Activated naive CD4-positive, alpha-beta T cell treated with anti-CD3 and anti-CD28 coated beads, Interleukin-2, amount 50 U/mL, for 24 hours (primary cell): ENCODE measurements around the gene LRRC53.

Experiments used
- H3K27ac Mint-ChIP-seq: one replicate; pipeline ENCODE4 v1.8.0; 2021; ENCODE audit warnings: mild to moderate bottlenecking, mixed read lengths
- H3K27me3 Mint-ChIP-seq: one replicate; pipeline ENCODE4 v1.8.0; 2021; ENCODE audit warnings: mixed read lengths
- H3K36me3 Mint-ChIP-seq: one replicate; pipeline ENCODE4 v1.8.0; 2021; ENCODE audit warnings: mixed read lengths
- H3K4me1 Mint-ChIP-seq: one replicate; pipeline ENCODE4 v1.8.0; 2021; ENCODE audit warnings: mixed read lengths
- H3K4me3 Mint-ChIP-seq: one replicate; pipeline ENCODE4 v1.8.0; 2021; ENCODE audit warnings: mild to moderate bottlenecking, mixed read lengths
- H3K9me3 Mint-ChIP-seq: one replicate; pipeline ENCODE4 v1.8.0; 2021; ENCODE audit warnings: mixed read lengths

LRRC53 gene

DNA sequence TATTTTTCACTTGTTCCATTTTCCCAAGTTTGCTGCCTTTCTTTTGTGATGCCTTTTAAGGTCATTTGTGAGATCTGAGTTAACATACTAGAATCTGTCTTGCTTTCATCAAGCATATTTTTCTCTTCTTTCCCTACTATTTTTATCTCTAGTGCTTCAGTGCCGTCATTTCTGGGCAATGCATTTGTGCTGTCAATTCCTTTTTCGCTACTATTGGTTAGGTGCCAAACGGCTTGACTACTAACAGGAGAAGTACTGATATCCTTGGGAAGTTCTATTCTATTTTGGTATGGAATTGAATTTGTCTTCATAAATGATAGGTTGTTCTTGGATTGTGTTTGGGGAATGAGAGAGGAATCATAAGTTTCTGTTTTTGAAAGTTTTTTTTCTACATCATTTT lies 42.2 kb downstream of the LRRC53 start:
- H3K9me3 Mint-ChIP-seq, result no peaks in the 10 kb centered on the region
- no peak overlapping the region for H3K27ac Mint-ChIP-seq
- H3K4me1 Mint-ChIP-seq, result no peaks in the 10 kb centered on the region
- H3K36me3 Mint-ChIP-seq, result no peaks in the 10 kb centered on the region
- H3K27me3 Mint-ChIP-seq, result no peaks in the 10 kb centered on the region
- H3K4me3 Mint-ChIP-seq, result no peak overlapping the region

DNA sequence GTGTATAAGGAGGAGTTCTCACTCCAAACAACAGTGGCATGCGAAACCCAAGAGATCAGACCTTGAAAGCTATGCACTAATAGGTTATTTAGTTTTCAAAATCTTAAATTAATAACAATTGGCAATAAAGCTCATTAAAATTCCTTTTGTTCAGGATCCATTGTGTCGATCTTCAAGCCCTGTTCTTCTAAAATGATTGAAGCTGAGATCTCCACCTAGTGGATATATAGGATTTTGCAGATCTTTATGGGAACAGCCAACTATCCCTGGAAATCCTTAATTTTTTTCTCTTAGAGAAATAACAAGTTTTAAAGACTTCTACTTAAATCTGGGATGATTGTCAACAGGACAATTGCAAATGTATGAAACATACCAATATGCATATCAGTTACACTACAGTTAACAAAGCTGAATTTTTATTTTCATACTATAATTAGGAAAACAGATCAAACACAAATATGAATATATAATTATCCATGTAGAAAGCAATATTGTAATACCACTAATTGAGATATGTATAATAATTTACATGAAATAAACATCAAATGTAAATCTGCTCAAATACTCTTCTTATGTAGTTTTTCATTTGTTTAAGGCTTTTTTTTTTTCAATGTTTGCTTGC lies 43.3 kb downstream of the LRRC53 start:
- Mint-ChIP-seq H3K27ac (no peak overlapping the region), H3K36me3 (no peaks in the 10 kb centered on the region), H3K27me3 (no peaks in the 10 kb centered on the region), H3K4me3 (no peak overlapping the region), H3K9me3 (no peaks in the 10 kb centered on the region), H3K4me1 (no peaks in the 10 kb centered on the region)

DNA sequence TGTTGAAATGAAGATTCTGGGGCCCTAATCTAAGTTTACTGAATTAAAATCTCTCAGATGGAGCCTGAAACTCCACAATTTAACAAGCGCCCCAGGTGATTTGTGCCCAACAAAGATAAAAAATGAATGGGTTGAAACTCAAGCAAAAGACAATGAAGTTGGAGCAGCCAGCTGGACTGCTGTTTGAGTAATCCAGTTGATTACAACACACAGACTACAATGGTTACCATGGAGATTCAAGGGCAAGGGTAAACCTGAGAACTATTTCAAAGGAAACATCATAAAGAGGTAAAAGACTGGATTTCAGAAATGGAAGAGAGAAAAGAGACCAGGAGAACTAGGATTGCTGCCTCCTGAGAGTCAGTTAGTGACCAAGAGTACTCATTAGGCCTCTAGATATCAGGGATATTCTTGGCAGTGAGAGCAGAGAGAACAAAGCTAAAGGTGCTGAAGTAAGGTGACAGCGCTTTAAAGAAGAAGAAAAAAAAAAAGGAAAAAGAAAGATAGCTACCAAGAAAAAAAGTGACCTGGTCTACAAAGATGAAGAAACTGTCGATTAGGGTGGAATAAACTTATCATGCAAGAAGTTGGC lies 44.5 kb downstream of the LRRC53 start:
- no peaks in the 10 kb centered on the region for H3K36me3 Mint-ChIP-seq
- H3K27ac Mint-ChIP-seq, result no peak overlapping the region
- no peak overlapping the region for H3K4me3 Mint-ChIP-seq
- no peaks in the 10 kb centered on the region for H3K4me1 Mint-ChIP-seq
- no peaks in the 10 kb centered on the region for H3K27me3 Mint-ChIP-seq
- H3K9me3 Mint-ChIP-seq, result no peaks in the 10 kb centered on the region

DNA sequence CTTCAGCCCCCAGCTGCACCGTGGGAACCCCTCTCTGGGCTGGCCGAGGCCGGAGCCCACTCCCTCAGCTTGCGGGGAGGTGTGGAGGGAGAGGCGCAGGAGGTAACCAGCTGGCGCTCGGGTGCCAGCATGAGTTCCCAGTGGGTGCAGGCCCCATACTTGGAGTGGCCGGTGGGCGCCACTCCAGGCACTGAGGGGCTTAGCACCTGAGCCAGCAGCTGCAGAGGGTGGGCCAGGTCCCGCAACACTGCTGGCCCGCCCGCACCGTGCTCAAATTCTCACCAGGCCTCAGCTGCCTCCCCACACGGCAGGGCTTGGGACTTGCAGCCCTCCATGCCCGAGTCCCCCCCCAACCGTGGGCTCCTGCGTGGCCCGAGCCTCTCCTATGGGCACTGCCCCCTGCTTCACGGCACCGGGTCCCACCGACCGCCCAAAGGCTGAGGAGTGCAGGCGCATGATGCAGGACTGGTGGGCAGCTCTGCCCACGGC lies 47.2 kb downstream of the LRRC53 start:
- Mint-ChIP-seq H3K4me3 (no peak overlapping the region), H3K9me3 (no peaks in the 10 kb centered on the region), H3K4me1 (no peaks in the 10 kb centered on the region), H3K27ac (no peak overlapping the region), H3K36me3 (no peaks in the 10 kb centered on the region), H3K27me3 (no peaks in the 10 kb centered on the region)

DNA sequence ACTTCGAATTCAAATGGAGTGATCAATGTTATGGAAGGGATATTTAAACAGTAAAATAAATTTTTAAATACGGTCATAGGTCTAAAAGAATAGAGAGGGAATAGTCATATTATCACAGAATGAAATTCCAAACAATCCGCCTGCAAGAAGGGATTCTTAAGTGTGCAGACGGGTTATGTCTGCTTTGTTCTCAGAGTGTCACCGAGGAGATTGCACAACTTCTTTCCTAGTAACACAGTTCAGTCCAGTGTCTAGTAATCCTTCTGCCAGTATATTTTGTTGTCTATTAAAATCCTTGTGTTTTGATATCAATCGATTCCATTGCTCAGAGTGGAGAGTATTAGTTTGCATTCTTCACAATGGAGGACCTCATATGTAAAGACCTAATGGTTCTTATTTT lies 48.4 kb downstream of the LRRC53 start:
- Mint-ChIP-seq H3K36me3 (no peaks in the 10 kb centered on the region), H3K27me3 (no peaks in the 10 kb centered on the region), H3K9me3 (peaks cover 5% of the 10 kb centered on the region), H3K27ac (no peak overlapping the region), H3K4me3 (no peak overlapping the region), H3K4me1 (no peaks in the 10 kb centered on the region)

DNA sequence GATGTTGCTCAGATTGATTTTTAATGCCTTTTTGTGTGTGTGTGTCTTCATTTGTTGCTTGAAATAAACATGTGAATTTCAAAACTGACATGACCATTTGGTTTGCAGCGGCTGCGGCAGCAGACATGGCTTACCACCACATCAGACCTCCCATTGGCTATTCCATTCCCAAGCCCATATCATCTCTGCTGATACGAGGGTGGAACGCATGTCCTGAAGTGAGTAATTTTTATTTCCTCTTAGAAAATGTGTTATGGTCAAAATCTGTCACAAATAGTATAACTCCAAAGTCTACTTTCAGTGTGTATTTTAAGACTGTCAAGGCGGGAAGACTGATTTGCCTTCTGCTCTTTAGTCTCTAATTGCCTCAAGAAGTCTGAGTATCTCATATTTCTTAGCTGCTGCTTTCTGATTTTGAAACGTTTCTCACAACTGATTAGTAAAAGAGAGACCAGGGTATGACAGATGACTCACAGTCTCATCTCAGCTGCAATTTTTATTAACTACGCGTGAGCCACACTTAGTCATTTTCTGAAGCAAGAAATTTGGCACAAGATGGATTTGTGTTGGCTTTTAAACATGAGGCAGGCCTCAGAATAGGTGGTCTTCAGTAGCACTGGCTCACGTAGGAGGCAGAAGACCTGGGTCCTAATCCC lies 49.0 kb downstream of the LRRC53 start:
- H3K4me3 Mint-ChIP-seq, result no peak overlapping the region
- no peak overlapping the region for H3K27ac Mint-ChIP-seq
- H3K36me3 Mint-ChIP-seq, result no peaks in the 10 kb centered on the region
- H3K27me3 Mint-ChIP-seq, result no peaks in the 10 kb centered on the region
- no peaks in the 10 kb centered on the region for H3K4me1 Mint-ChIP-seq
- H3K9me3 Mint-ChIP-seq, result peaks cover 5% of the 10 kb centered on the region

- Mint-ChIP-seq H3K9me3 (peaks cover 5% of the 10 kb centered on the region), H3K4me1 (no peaks in the 10 kb centered on the region), H3K4me3 (no peak overlapping the region), H3K27me3 (no peaks in the 10 kb centered on the region), H3K27ac (no peak overlapping the region), H3K36me3 (no peaks in the 10 kb centered on the region)
Observed at GRCh38 chr1:74457253-74457652, 55.2 kb downstream of the LRRC53 start.

GRCh38 chr1:74455390-74455789 lies 57.0 kb downstream of the LRRC53 start:
- H3K9me3 Mint-ChIP-seq, result peaks cover 14% of the 10 kb centered on the region

DNA sequence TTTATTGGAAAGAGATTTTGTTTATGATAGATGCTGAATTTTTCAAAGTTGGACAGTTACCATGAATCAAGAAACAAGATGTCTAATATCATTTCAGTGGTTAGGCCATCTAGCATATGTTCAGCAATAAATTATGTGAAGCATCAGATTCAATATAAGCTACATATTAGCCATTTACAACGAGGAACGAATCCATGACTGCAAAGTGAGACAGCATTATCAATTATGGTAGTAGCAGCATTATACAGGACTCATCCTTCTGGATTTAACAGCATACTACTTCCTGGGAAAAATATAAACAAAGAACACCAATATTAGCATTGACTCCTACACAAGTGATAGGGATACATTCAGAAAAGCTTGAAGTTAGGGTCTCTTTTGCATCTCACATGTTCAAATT lies 59.1 kb downstream of the LRRC53 start:
- Mint-ChIP-seq H3K27me3 (no peaks in the 10 kb centered on the region), H3K4me1 (no peaks in the 10 kb centered on the region), H3K4me3 (no peak overlapping the region), H3K36me3 (no peaks in the 10 kb centered on the region), H3K9me3 (peaks cover 9% of the 10 kb centered on the region), H3K27ac (no peak overlapping the region)

More at GRCh38 chr1:74455390-74455789, 57.0 kb downstream of the LRRC53 start:
- no peaks in the 10 kb centered on the region for H3K27me3 Mint-ChIP-seq
- no peak overlapping the region for H3K4me3 Mint-ChIP-seq
- H3K36me3 Mint-ChIP-seq, result no peaks in the 10 kb centered on the region
- H3K27ac Mint-ChIP-seq, result no peak overlapping the region
- no peaks in the 10 kb centered on the region for H3K4me1 Mint-ChIP-seq

DNA sequence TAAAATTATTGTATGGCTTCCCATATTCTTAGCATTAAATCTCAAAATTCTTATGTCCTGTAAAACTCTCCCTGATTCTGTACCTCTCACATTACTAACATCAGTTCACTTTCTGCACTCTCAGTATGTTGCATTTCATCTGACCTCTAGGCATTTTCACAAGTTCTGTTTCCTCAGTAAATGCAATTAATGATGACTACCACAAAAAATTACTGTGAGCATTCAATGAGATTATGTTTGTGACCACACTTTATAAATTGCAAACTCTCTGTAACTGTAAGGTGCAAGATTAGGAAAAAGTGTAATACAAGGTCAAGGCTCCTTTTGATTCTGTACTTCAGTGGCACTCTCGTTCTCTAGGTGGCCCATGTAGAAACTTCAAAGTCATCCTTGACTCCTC lies 60.4 kb downstream of the LRRC53 start:
- Mint-ChIP-seq H3K36me3 (no peaks in the 10 kb centered on the region), H3K4me1 (no peaks in the 10 kb centered on the region), H3K4me3 (no peak overlapping the region), H3K27ac (no peak overlapping the region), H3K27me3 (no peaks in the 10 kb centered on the region), H3K9me3 (peaks cover 9% of the 10 kb centered on the region)

DNA sequence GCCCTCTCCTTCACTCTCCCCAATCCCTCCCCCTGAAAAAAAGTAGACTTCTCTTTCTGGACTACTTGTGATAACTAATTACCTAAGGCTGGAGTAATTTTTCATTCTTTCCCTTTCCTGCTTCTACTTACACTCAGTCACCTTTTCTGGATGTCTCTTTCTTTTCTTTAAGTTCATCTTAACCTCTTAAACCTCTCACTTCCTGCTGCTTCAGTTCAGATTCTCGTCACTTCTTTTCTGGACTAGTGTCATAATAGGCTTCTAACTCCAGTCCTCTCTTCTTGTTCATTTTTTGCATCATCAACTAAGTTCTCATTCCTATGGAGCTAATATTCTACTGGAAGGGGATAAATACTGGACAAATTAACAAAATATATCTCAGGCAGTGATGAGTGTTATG lies 75.4 kb downstream of the LRRC53 start:
- Mint-ChIP-seq H3K4me3 (no peak overlapping the region), H3K36me3 (no peaks in the 10 kb centered on the region), H3K27me3 (no peaks in the 10 kb centered on the region), H3K4me1 (no peaks in the 10 kb centered on the region), H3K9me3 (no peaks in the 10 kb centered on the region), H3K27ac (no peak overlapping the region)

GRCh38 chr1:74436078-74436477 lies 76.3 kb downstream of the LRRC53 start:
- H3K9me3 Mint-ChIP-seq, result no peaks in the 10 kb centered on the region
- H3K27me3 Mint-ChIP-seq, result no peaks in the 10 kb centered on the region
- no peaks in the 10 kb centered on the region for H3K36me3 Mint-ChIP-seq
- no peak overlapping the region for H3K4me3 Mint-ChIP-seq
- H3K4me1 Mint-ChIP-seq, result no peaks in the 10 kb centered on the region
- no peak overlapping the region for H3K27ac Mint-ChIP-seq

DNA sequence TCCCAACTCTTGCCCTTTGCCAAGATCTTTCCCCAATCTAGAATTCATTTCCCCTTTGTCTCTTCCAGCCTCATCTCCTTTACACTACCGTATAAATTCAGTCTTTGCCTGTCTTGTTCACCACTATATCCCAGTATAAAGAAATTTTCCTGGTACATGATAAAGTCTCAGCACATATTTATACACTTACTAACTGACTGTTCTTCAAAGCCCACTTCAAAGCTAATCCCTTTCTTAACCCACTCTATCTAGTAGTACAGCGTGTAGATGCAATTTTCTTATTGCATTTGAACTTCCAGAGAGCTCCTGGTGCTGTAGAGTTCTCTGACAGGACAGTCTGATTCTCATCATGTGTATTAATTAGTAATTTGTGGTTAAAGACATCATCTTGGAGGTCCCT lies 78.1 kb downstream of the LRRC53 start:
- no peak overlapping the region for H3K27ac Mint-ChIP-seq
- H3K27me3 Mint-ChIP-seq, result no peaks in the 10 kb centered on the region
- H3K36me3 Mint-ChIP-seq, result no peaks in the 10 kb centered on the region
- no peak overlapping the region for H3K4me3 Mint-ChIP-seq
- H3K9me3 Mint-ChIP-seq, result no peaks in the 10 kb centered on the region
- H3K4me1 Mint-ChIP-seq, result no peaks in the 10 kb centered on the region

- Mint-ChIP-seq H3K27me3 (no peaks in the 10 kb centered on the region), H3K4me3 (no peak overlapping the region), H3K4me1 (no peaks in the 10 kb centered on the region), H3K27ac (no peak overlapping the region), H3K36me3 (no peaks in the 10 kb centered on the region), H3K9me3 (no peaks in the 10 kb centered on the region)
Observed at GRCh38 chr1:74432325-74432724, 80.1 kb downstream of the LRRC53 start.

GRCh38 chr1:74431531-74431930 lies 80.9 kb downstream of the LRRC53 start:
- Mint-ChIP-seq H3K4me1 (no peaks in the 10 kb centered on the region), H3K36me3 (no peaks in the 10 kb centered on the region), H3K27ac (no peak overlapping the region)

DNA sequence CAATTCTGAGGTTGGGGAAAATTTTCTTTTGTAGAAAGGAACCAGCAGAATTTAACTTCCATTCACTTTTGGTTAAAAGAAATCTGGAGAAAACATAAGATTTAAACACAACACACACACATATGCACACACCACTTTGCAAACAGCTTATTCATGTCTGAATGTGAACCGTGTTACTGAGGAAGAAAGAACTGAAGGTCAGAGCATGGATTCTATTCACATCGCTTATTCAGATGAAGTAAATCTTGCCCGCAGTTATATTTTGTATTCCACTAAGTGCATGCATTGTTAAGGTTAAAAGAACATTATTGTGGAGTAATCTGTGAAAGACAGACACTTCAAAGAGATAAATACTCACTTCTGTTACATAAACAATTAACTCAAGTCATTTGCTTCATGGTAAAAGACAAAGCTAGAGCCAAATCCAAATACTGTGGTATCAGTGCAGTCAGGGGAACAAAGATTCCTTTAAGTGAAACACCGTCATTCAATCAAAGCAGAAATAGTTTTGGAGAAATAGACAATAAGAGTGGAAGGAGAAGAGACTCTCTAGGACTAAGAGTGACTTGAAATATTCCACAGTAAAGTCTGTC lies 82.0 kb downstream of the LRRC53 start:
- no peak overlapping the region for H3K27ac Mint-ChIP-seq
- no peaks in the 10 kb centered on the region for H3K4me1 Mint-ChIP-seq
- H3K4me3 Mint-ChIP-seq, result no peak overlapping the region
- no peaks in the 10 kb centered on the region for H3K36me3 Mint-ChIP-seq
- no peaks in the 10 kb centered on the region for H3K9me3 Mint-ChIP-seq
- H3K27me3 Mint-ChIP-seq, result no peaks in the 10 kb centered on the region

More at GRCh38 chr1:74431531-74431930, 80.9 kb downstream of the LRRC53 start:
- H3K9me3 Mint-ChIP-seq, result no peaks in the 10 kb centered on the region
- no peaks in the 10 kb centered on the region for H3K27me3 Mint-ChIP-seq
- no peak overlapping the region for H3K4me3 Mint-ChIP-seq
